22Rv1 (cell line): ENCODE measurements around the gene UVRAG.

Experiments
- H3K27ac ChIP-seq: fragments of 450-650 bp; 2 replicates; pipeline ENCODE4 v1.5.1; 2017
- ZFX ChIP-seq: fragments of 450-650 bp; IDR thresholded peaks from 2 replicates; pipeline ENCODE4 v1.6.1; 2017; ENCODE audit warnings: antibody characterized with exemption, borderline replicate concordance
- TF ChIP-seq, protein P1 (sequence below): fragments of 450-650 bp; IDR thresholded peaks from 2 replicates; pipeline ENCODE4 v1.5.1; 2017; ENCODE audit warnings: mild to moderate bottlenecking

The UVRAG gene

DNA sequence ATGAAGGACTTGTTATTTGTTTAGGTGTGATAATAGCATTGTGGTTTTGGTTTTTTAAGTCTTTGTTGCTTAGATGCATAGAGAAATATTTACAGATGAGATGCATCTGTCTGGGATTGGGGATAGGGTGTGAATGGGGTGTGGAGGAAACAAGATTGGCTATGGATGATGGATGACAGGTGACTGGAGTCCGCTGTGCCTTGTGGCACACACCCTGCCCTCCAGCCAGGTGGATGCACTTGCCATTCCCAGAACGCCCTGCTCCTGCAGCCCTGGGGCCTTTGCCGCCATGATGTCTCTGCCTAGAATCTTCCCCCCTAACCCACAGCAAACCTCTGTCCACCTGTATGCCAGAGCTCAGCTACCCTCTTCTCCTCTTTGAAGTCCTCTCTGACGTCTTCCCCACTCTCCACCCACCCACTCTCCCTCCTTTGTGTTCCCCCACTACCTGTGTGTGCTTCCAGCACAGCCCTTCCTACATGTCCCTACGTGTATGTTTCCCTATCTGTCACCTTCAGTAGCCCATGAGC, 336.6 kb downstream of the UVRAG start:
- TF ChIP-seq ZFX = no peak
- TF ChIP-seq, protein P1, sequence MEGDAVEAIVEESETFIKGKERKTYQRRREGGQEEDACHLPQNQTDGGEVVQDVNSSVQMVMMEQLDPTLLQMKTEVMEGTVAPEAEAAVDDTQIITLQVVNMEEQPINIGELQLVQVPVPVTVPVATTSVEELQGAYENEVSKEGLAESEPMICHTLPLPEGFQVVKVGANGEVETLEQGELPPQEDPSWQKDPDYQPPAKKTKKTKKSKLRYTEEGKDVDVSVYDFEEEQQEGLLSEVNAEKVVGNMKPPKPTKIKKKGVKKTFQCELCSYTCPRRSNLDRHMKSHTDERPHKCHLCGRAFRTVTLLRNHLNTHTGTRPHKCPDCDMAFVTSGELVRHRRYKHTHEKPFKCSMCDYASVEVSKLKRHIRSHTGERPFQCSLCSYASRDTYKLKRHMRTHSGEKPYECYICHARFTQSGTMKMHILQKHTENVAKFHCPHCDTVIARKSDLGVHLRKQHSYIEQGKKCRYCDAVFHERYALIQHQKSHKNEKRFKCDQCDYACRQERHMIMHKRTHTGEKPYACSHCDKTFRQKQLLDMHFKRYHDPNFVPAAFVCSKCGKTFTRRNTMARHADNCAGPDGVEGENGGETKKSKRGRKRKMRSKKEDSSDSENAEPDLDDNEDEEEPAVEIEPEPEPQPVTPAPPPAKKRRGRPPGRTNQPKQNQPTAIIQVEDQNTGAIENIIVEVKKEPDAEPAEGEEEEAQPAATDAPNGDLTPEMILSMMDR = no peak
- H3K27ac ChIP-seq = no peak overlapping the region

DNA sequence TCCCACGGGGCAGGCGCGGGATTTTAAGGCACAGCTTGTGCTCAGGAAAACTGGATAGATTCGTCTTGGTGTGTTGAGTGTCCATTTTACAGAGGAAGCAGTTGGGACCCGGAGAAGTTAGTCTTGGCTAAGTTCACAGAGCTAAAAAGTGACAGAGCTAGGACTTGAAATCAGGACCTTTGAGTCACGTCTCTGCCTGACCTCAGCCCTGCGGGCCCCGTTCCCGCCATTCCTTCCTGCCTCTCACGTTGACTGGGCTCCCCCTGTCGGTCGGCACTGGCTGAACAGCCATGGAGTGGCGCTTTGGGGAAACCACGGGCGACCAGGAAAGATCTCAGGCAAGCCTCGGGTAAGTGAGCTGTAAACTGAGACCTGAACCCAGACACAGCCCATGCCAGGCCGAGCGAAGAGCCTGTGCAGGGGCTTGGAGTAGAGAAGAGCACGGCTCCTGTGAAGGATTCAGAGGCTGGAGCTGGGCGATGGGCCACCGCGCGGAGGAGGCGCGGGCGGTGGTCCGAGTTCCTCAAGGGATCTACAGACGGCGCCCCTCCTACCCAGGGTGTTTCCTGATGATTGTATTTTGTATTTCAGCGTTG, 337.2 kb downstream of the UVRAG start:
- TF ChIP-seq, protein P1 = peak; percentile 96
- no peak for TF ChIP-seq ZFX
- H3K27ac ChIP-seq = no peak overlapping the region

DNA sequence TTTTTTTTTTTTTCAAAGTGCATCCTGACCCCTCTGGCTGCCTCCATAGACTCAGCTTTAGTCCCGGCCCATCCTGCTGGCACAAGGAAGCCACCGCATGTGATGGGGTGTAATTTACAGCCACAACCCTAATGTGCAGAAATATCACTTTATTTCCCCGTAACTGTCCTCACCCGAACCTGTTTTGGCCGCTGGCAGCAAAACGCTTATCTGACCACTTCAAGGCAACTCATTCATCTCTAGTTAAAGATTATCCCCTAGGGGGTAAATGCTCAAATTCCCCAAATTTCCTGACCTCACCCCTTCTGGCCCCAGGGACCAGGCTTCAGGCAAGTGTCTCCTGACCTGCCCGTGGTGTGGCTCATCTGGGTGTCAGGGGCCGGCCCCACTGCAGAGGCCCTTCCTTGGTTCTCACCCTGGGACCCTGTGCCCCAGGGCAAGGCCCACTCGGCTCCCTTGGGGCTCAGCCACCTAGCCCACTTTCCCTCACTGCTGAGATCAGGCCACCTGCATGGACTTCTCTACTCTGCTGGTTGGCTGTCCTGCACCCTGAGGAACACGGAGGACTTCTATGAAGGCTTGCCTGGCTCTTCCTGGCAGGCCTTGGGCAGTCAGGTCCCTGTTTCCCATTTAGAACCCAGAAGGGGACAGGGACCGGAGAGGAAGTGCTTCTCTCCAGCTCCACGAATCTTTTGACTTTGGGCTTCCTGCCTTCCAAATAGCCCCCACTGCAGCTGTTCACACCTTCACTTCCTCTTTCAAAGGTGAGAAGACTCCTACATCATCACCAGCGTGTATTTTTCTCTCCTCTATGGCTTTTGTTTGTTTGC, 337.9 kb downstream of the UVRAG start:
- no peak overlapping the region for H3K27ac ChIP-seq
- no peak for TF ChIP-seq ZFX
- TF ChIP-seq, protein P1 = no peak

DNA sequence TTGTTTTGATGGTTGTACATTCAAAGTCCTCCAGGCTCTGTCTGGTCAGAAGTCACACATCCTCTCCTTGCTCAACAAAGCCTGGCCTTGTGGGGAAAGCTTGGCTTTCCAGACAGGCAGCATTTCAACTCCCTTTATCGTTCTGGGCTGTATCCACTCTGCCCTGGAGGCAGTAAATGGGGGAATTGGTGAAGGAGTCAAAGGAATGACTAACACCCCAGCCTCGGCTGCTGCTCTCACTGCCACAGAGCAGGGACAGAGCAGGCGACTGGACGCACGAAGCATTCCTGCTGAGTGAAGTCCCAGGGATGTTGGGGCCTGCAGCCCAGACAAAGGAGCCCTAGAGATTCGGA, 338.5 kb downstream of the UVRAG start:
- TF ChIP-seq, protein P1 = no peak
- no peak for TF ChIP-seq ZFX
- no peak overlapping the region for H3K27ac ChIP-seq

DNA sequence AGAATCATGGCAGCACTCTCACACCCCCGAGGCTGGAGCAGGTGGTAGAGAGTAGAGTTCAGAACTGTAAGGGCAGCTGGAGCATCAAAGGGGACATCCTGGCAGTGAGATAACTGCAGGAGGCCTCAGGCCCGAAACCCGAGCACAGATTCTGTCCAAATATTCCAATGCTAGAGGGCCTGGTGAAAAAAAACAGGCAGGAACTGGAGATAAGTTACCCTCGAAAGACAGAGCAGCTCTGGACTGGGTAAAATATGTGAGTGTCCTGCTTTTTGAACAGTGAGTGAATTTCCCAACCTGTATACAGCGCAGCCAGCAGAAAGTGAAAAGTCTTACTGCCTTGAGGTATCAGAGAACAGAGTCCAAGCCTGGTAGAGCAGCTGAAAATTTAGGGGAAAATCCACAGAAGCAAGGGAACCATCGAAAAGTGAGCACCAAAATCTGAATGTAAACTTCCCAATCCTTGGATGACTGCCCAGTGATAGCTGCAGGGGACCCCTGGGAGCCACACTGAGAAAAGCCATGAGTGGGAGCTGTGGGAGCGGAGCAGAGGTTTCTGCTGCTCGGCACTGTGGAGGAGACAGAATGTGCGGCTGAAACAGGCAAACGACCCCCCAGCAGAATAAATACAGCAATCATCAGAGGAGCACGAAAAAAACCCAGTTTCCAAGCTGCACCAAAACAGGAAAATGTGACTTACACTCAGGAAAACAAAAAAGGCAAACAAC, 340.7 kb downstream of the UVRAG start:
- no peak for TF ChIP-seq ZFX
- TF ChIP-seq, protein P1 = no peak
- H3K27ac ChIP-seq = no peak overlapping the region

DNA sequence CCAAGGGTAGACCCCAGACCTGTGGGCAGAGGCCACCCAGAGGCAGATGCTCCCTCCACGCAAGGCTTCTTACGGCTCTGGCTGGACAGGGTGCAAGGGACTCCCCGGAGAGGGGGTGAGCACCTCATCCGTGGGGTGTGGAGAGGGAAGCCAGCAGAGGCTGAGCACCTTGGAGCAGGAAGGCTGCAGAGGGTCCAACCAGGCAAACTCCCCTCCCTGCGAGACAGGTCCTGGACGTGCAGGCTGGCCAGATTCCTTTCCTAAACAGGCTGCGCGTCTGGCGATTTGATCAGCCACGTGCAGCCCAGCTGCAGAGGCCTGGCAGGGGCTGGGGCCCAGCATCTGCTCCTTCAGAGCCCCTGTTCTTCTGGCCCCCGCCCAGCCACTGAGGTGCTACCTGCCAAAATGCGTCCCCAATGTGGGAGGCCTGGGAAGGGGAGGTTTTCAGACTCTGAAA, 342.0 kb downstream of the UVRAG start:
- H3K27ac ChIP-seq = no peak overlapping the region
- TF ChIP-seq, protein P1 = no peak
- no peak for TF ChIP-seq ZFX

DNA sequence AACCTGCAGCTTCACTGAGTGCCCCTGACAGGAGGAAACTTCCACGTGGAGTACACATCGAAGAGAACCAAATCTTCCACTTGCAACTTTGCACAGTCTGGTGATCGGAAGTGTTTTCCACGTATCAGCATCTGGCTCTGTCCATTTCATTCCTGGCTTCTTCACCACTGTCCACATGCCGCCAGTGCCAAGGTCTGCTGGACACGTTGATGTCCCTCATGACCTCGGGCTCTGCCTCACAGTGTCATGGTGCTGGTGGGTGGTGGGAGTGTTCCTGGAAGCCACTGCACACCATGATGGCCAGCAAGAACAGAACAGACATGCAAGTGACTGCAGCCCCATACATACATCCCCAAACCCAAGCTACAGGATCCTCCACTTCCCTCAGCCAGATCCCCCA, 342.9 kb downstream of the UVRAG start:
- H3K27ac ChIP-seq = no peak overlapping the region
- TF ChIP-seq, protein P1 = no peak
- TF ChIP-seq ZFX = no peak
